Measurements from ENCODE around the gene CDKN2B. TPM values are rescaled to one million over a fixed set of nuclear protein-coding genes. Genes with fewer than 3 reads are reported as not detected.
"Not testable (repeated sequence)": the region's sequence is repeated elsewhere in the genome, so short reads cannot be mapped to it uniquely, and the experiment has no call there.

The CDKN2B gene
- 0.04 TPM for polyA plus RNA-seq (2013, experiment 1 of 2)
- polyA plus RNA-seq (2013, experiment 2 of 2) = 0.11 TPM

DNA sequence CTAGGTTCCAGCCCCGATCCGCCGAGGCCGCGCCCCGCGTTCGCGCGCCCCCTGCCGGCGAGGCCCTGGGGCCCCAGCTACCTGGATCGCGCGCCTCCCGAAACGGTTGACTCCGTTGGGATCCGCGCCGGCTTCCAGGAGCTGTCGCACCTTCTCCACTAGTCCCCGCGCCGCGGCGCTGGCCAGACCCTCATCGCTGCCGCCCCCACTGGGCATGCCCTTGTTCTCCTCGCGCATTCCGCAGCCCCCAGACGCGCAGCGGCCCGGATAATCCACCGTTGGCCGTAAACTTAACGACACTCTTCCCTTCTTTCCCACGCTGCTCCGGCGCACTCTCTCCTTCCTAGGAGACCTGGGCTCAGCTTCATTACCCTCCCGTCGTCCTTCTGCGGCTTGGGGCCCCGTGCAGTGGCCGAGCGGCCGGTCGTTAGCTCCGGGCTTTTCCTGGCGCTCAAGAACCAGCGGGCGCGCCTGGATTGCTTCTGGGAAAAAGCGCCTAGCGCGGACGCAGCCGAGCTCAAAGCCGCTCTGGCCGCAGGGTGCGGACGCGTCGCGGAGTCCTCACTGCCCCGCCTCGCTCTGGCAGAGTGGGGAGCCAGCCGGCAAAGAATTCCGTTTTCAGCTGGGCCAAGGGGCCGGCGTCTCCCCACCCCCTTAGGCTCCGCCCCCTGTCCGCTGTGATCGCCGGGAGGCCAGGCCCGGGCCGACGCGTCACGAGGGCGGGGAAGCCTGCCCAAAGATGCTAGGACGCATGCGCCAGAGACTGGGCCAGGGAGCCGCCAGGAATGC is at the start of gene CDKN2B:
CDKN2B (minus strand) TSS at position 589 of the 789 bp plus-strand sequence; CDS start at position 237, 352 bp downstream.
- no peak within 1 kb of the TSS for H4K8ac ChIP-seq (ENCODE audit: low read depth, low read length)
- no peak within 1 kb of the TSS for H4K91ac ChIP-seq (ENCODE audit: low read depth, low read length, poor library complexity)
- H3K79me1 ChIP-seq (ENCODE audit: low read depth, low read length) = no peaks in the 10 kb centered on the region
- no peak within 1 kb of the TSS for H3K14ac ChIP-seq (ENCODE audit: low read length)
- H3K4me1 ChIP-seq (ENCODE audit: control insufficient read depth in 2 of 2, insufficient read depth in 1 of 2, low read depth in 1 of 2, low read length in 2 of 2) = peaks cover 0 to 3% of the 10 kb centered on the region in 2 donors
- peak within 1 kb of the TSS; percentile 80 for H3K18ac ChIP-seq (ENCODE audit: low read length)
- H3K4me2 ChIP-seq (ENCODE audit: insufficient read depth, low read length, poor library complexity, severe bottlenecking) = peak within 1 kb of the TSS; percentile 99
- H2AFZ ChIP-seq (ENCODE audit: low read length) = peak within 1 kb of the TSS; percentile 98
- peak within 1 kb of the TSS; percentile 31 for H2BK15ac ChIP-seq (ENCODE audit: low read length)
- H3K9me3 ChIP-seq (replicated peaks in 1 of 2; ENCODE audit: control insufficient read depth in 2 of 2, insufficient read depth in 1 of 2, low read depth in 1 of 2, low read length in 2 of 2) = no peaks in the 10 kb centered on the region
- H2AK5ac ChIP-seq (ENCODE audit: low read depth, low read length) = no peak within 1 kb of the TSS
- no peak within 1 kb of the TSS for H2BK5ac ChIP-seq (ENCODE audit: low read length)
- no peak within 1 kb of the TSS for H3K27ac ChIP-seq (replicated peaks; ENCODE audit: low read length)
- peak within 1 kb of the TSS; percentile 29 for H3K23ac ChIP-seq (ENCODE audit: low read depth, low read length, poor library complexity)
- peaks cover 5 to 43% (median 22%) of the 10 kb centered on the region in 3 experiments for H3K27me3 ChIP-seq (ENCODE audit: control insufficient read depth in 3 of 3, insufficient read depth in 3 of 3, low read depth in 1 of 3, low read length in 3 of 3)
- DNase-seq (ENCODE audit: low spot score) = peak; percentile 91
- no peaks in the 10 kb centered on the region for H3K36me3 ChIP-seq (replicated peaks in 1 of 2; ENCODE audit: control insufficient read depth in 2 of 2, insufficient read depth in 2 of 2, low read length in 2 of 2)
- no peak within 1 kb of the TSS for H2BK120ac ChIP-seq (ENCODE audit: low read depth, low read length)
- peak within 1 kb of the TSS; percentile 47 to 86 for H3K4me3 ChIP-seq (ENCODE audit: low read length in 2 of 2)
- WGBS, 2 donors (ENCODE audit: extremely low coverage in 2 of 2, insufficient read length in 2 of 2, insufficient replicate concordance in 1 of 2) = no CpG with 5 or more reads among the region's 86 CpGs
- H3K4ac ChIP-seq (ENCODE audit: low read length) = no peak within 1 kb of the TSS
- H3K9ac ChIP-seq (ENCODE audit: low read depth, low read length, poor library complexity) = peak within 1 kb of the TSS; percentile 66
- H2BK12ac ChIP-seq (ENCODE audit: low read length) = no peak within 1 kb of the TSS

GRCh38 chr9:22057972-22058371 is 48.9 kb upstream of the CDKN2B start:
- not testable (repeated sequence) for H3K4me3 ChIP-seq (ENCODE audit: low read length in 2 of 2); H4K91ac ChIP-seq (ENCODE audit: low read depth, low read length, poor library complexity); H3K9me3 ChIP-seq (replicated peaks in 1 of 2; ENCODE audit: control insufficient read depth in 2 of 2, insufficient read depth in 1 of 2, low read depth in 1 of 2, low read length in 2 of 2); H3K14ac ChIP-seq (ENCODE audit: low read length); H3K27me3 ChIP-seq (ENCODE audit: control insufficient read depth in 3 of 3, insufficient read depth in 3 of 3, low read depth in 1 of 3, low read length in 3 of 3); H3K9ac ChIP-seq (ENCODE audit: low read depth, low read length, poor library complexity); H4K8ac ChIP-seq (ENCODE audit: low read depth, low read length); H2BK15ac ChIP-seq (ENCODE audit: low read length); H3K4me2 ChIP-seq (ENCODE audit: insufficient read depth, low read length, poor library complexity, severe bottlenecking); H3K23ac ChIP-seq (ENCODE audit: low read depth, low read length, poor library complexity); H3K18ac ChIP-seq (ENCODE audit: low read length); H2BK120ac ChIP-seq (ENCODE audit: low read depth, low read length); H2AK5ac ChIP-seq (ENCODE audit: low read depth, low read length); H3K4me1 ChIP-seq (ENCODE audit: control insufficient read depth in 2 of 2, insufficient read depth in 1 of 2, low read depth in 1 of 2, low read length in 2 of 2); H3K79me1 ChIP-seq (ENCODE audit: low read depth, low read length); DNase-seq (ENCODE audit: low spot score); H3K36me3 ChIP-seq (replicated peaks in 1 of 2; ENCODE audit: control insufficient read depth in 2 of 2, insufficient read depth in 2 of 2, low read length in 2 of 2); H3K4ac ChIP-seq (ENCODE audit: low read length); H2BK5ac ChIP-seq (ENCODE audit: low read length); H2AFZ ChIP-seq (ENCODE audit: low read length); H2BK12ac ChIP-seq (ENCODE audit: low read length); H3K27ac ChIP-seq (replicated peaks; ENCODE audit: low read length)
- no CpG with 5 or more reads among the region's 6 CpGs for WGBS, 2 donors (ENCODE audit: extremely low coverage in 2 of 2, insufficient read length in 2 of 2, insufficient replicate concordance in 1 of 2)

GRCh38 chr9:22056402-22056801 is 47.3 kb upstream of the CDKN2B start:
- Histone ChIP-seq H2BK15ac (ENCODE audit: low read length) (no peak overlapping the region), H4K8ac (ENCODE audit: low read depth, low read length) (no peak overlapping the region), H4K91ac (ENCODE audit: low read depth, low read length, poor library complexity) (no peak overlapping the region), H2AK5ac (ENCODE audit: low read depth, low read length) (no peak overlapping the region), H3K4me2 (ENCODE audit: insufficient read depth, low read length, poor library complexity, severe bottlenecking) (no peak overlapping the region), H3K27me3 (ENCODE audit: control insufficient read depth in 3 of 3, insufficient read depth in 3 of 3, low read depth in 1 of 3, low read length in 3 of 3) (no peaks in the 10 kb centered on the region), H3K9me3 (replicated peaks in 1 of 2; ENCODE audit: control insufficient read depth in 2 of 2, insufficient read depth in 1 of 2, low read depth in 1 of 2, low read length in 2 of 2) (no peaks in the 10 kb centered on the region), H3K4me3 (ENCODE audit: low read length in 2 of 2) (no peak overlapping the region), H2AFZ (ENCODE audit: low read length) (no peak overlapping the region), H3K14ac (ENCODE audit: low read length) (no peak overlapping the region), H3K27ac (replicated peaks; ENCODE audit: low read length) (no peak overlapping the region), H3K18ac (ENCODE audit: low read length) (no peak overlapping the region), H3K4ac (ENCODE audit: low read length) (no peak overlapping the region), H3K4me1 (ENCODE audit: control insufficient read depth in 2 of 2, insufficient read depth in 1 of 2, low read depth in 1 of 2, low read length in 2 of 2) (peaks cover 0 to 4% of the 10 kb centered on the region in 2 donors), H3K36me3 (replicated peaks in 1 of 2; ENCODE audit: control insufficient read depth in 2 of 2, insufficient read depth in 2 of 2, low read length in 2 of 2) (no peaks in the 10 kb centered on the region), H2BK5ac (ENCODE audit: low read length) (no peak overlapping the region), H3K23ac (ENCODE audit: low read depth, low read length, poor library complexity) (no peak overlapping the region), H3K79me1 (ENCODE audit: low read depth, low read length) (no peaks in the 10 kb centered on the region), H3K9ac (ENCODE audit: low read depth, low read length, poor library complexity) (no peak overlapping the region), H2BK12ac (ENCODE audit: low read length) (no peak overlapping the region), H2BK120ac (ENCODE audit: low read depth, low read length) (no peak overlapping the region)
- no peak for DNase-seq (ENCODE audit: low spot score)
- no CpG with 5 or more reads among the region's 3 CpGs for WGBS, 2 donors (ENCODE audit: extremely low coverage in 2 of 2, insufficient read length in 2 of 2, insufficient replicate concordance in 1 of 2)

DNA sequence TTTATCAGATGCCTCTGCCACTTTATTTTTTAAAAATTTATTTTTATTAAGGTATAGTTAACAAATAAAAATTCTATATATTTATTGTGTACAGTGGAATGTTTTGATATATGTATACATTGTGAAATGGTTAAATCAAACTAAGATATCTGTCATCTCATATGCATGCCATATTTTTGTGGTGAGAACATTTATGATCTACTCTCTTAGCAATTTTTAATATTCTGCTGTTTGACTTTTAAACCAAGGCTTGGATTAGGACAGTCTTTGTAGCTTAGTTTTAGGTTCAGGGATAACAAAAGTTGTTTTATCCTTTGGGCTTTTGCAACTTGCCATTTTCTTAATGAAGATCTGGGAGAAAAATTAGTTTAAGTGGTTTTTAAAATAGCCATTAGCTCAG is 46.0 kb upstream of the CDKN2B start:
- no peaks in the 10 kb centered on the region for H3K9me3 ChIP-seq (replicated peaks in 1 of 2; ENCODE audit: control insufficient read depth in 2 of 2, insufficient read depth in 1 of 2, low read depth in 1 of 2, low read length in 2 of 2)
- no peak overlapping the region for H3K4me3 ChIP-seq (ENCODE audit: low read length in 2 of 2)
- no peak for DNase-seq (ENCODE audit: low spot score)

More for the DNA sequence above, 46.0 kb upstream of the CDKN2B start:
- Histone ChIP-seq H2BK120ac (ENCODE audit: low read depth, low read length) (no peak overlapping the region), H3K4me1 (ENCODE audit: control insufficient read depth in 2 of 2, insufficient read depth in 1 of 2, low read depth in 1 of 2, low read length in 2 of 2) (peaks cover 0 to 4% of the 10 kb centered on the region in 2 donors), H4K91ac (ENCODE audit: low read depth, low read length, poor library complexity) (no peak overlapping the region), H3K79me1 (ENCODE audit: low read depth, low read length) (no peaks in the 10 kb centered on the region), H3K4ac (ENCODE audit: low read length) (no peak overlapping the region), H2BK5ac (ENCODE audit: low read length) (no peak overlapping the region), H2AFZ (ENCODE audit: low read length) (no peak overlapping the region), H3K4me2 (ENCODE audit: insufficient read depth, low read length, poor library complexity, severe bottlenecking) (no peak overlapping the region), H3K36me3 (replicated peaks in 1 of 2; ENCODE audit: control insufficient read depth in 2 of 2, insufficient read depth in 2 of 2, low read length in 2 of 2) (no peaks in the 10 kb centered on the region), H3K14ac (ENCODE audit: low read length) (no peak overlapping the region), H3K18ac (ENCODE audit: low read length) (no peak overlapping the region), H2AK5ac (ENCODE audit: low read depth, low read length) (no peak overlapping the region), H2BK12ac (ENCODE audit: low read length) (no peak overlapping the region), H3K27ac (replicated peaks; ENCODE audit: low read length) (no peak overlapping the region), H4K8ac (ENCODE audit: low read depth, low read length) (no peak overlapping the region), H3K27me3 (ENCODE audit: control insufficient read depth in 3 of 3, insufficient read depth in 3 of 3, low read depth in 1 of 3, low read length in 3 of 3) (no peaks in the 10 kb centered on the region), H3K9ac (ENCODE audit: low read depth, low read length, poor library complexity) (no peak overlapping the region), H3K23ac (ENCODE audit: low read depth, low read length, poor library complexity) (no peak overlapping the region), H2BK15ac (ENCODE audit: low read length) (no peak overlapping the region)

Measured in neuronal stem cell (in vitro differentiated cells).